NOMO-1 (cell line): ENCODE measurements around the gene HYKK.
"Not testable (repeated sequence)": the region's sequence is repeated elsewhere in the genome, so short reads cannot be mapped to it uniquely, and the experiment has no call there.

Experiments used
- DNase-seq, 2 experiments: peaks; one replicate each; lab custom pipeline; 2025; ENCODE audit not compliant: unreplicated experiment in 2 of 2; lab: John Stamatoyannopoulos, UW

Gene HYKK

GRCh38 chr15:78540141-78540870, 32.9 kb downstream of the HYKK start, which contains the start of gene PSMA4:
Gene PSMA4 (plus strand): TSS chr15:78540444. CDS start chr15:78541928, 1,484 bp downstream.
- DNase-seq: peak; percentile 77 to 84

GRCh38 chr15:78540871-78541743, 33.7 kb downstream of the HYKK start:
- DNase-seq: peak; percentile 37 to 69

GRCh38 chr15:78541744-78542034, 34.3 kb downstream of the HYKK start:
- no peak for DNase-seq

- DNase-seq: no peak
Measured at GRCh38 chr15:78542647-78543046, 35.3 kb downstream of the HYKK start.

GRCh38 chr15:78550194-78550593, 42.8 kb downstream of the HYKK start:
- DNase-seq: no peak

- DNase-seq: no peak
Measured at GRCh38 chr15:78550815-78551214, 43.4 kb downstream of the HYKK start.

- DNase-seq: no peak
Measured at GRCh38 chr15:78551902-78552301, 44.5 kb downstream of the HYKK start.

GRCh38 chr15:78552597-78552996, 45.2 kb downstream of the HYKK start:
- DNase-seq: no peak

GRCh38 chr15:78560201-78560600, 52.8 kb downstream of the HYKK start:
- DNase-seq: not testable (repeated sequence)

- no peak for DNase-seq
Measured at GRCh38 chr15:78561490-78561889, 54.1 kb downstream of the HYKK start.

- no peak for DNase-seq
Measured at GRCh38 chr15:78563092-78563491, 55.7 kb downstream of the HYKK start.

GRCh38 chr15:78564743-78565096, 57.3 kb downstream of the HYKK start:
- DNase-seq: no peak

- DNase-seq: peak; percentile 42 to 65
Measured at GRCh38 chr15:78565097-78565950, 57.9 kb downstream of the HYKK start, which contains the start of gene CHRNA5. Gene CHRNA5 (plus strand): TSS chr15:78565520. CDS start chr15:78565720, 200 bp downstream.

- peak in 1 of 2 experiments; percentile 35 for DNase-seq
Measured at GRCh38 chr15:78565951-78566774, 58.8 kb downstream of the HYKK start.

GRCh38 chr15:78567531-78567930, 60.2 kb downstream of the HYKK start:
- DNase-seq: no peak

- DNase-seq: no peak
Measured at GRCh38 chr15:78570710-78571109, 63.3 kb downstream of the HYKK start.

- DNase-seq: no peak
Measured at GRCh38 chr15:78571382-78571781, 64.0 kb downstream of the HYKK start.

GRCh38 chr15:78573416-78573815, 66.0 kb downstream of the HYKK start:
- no peak for DNase-seq

GRCh38 chr15:78574944-78575343, 67.6 kb downstream of the HYKK start:
- DNase-seq: no peak
